ENCODE data around the gene UNC13D. TPM values are rescaled to one million over a fixed set of nuclear protein-coding genes. Genes with fewer than 3 reads are reported as not detected.
A peak's percentile ranks its signal among the peaks of the same experiment; 100 is the strongest.
"Not testable (repeated sequence)": the region's sequence is repeated elsewhere in the genome, so short reads cannot be mapped to it uniquely, and the experiment has no call there.

UNC13D gene
- total RNA-seq, 1 experiment from 2014 or later = 7.2 TPM

DNA sequence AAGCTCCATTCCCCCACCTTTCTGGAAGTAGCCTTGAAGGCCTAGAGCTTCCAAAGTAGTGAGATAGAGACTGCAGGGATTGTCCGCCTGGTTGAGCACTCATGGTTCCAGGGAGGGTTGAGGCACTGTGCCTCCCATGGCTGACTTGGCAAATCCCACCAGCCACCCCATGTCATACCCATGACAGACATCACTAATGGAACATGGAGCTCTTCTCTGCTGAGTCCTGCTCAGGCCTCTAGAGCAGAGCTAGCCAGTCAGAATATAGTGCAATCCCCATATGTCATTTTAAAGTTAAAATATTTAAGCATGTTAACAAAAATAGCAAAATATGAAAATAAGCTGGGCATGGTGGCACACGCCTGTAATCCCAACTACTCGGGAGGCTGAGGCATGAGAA is 28.8 kb downstream of the UNC13D start:
- DNase-seq = no peak
- Histone ChIP-seq H3K4me3 (ENCODE audit: insufficient read depth, low read depth, low read length) (no peak overlapping the region), H3K27me3 (ENCODE audit: control insufficient read depth, insufficient read depth, low read length) (no peaks in the 10 kb centered on the region), H3K36me3 (replicated peaks; ENCODE audit: control insufficient read depth, insufficient read depth, low read length) (peaks cover 46% of the 10 kb centered on the region)

- no peaks in the 10 kb centered on the region for H3K27me3 ChIP-seq (ENCODE audit: control insufficient read depth, insufficient read depth, low read length)
- no peak overlapping the region for H3K4me3 ChIP-seq (ENCODE audit: insufficient read depth, low read depth, low read length)
- DNase-seq = peak; percentile 38
- H3K36me3 ChIP-seq (replicated peaks; ENCODE audit: control insufficient read depth, insufficient read depth, low read length) = peaks cover 42% of the 10 kb centered on the region
These were observed 29.3 kb downstream of the UNC13D start for GRCh38 chr17:75814900-75815373.

DNA sequence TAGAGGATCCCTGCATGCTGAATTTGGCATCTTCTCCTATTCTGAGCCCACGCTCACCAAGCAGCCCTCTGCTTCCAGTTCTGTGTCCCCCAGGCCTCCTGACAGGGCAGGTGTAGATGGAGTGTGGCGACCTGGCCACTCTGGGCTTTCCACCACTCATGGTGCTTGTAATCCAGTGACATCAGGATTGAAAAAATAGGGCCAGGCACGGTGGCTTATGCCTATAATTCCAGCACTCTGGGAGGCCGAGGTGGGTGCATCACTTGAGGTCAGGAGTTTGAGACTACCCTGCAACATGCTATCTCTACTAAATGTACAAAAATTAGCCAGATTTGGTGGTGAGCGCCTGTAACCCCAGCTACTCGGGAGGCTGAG is 30.2 kb downstream of the UNC13D start:
- H3K27me3 ChIP-seq (ENCODE audit: control insufficient read depth, insufficient read depth, low read length) = no peaks in the 10 kb centered on the region
- no peak for DNase-seq
- no peak overlapping the region for H3K4me3 ChIP-seq (ENCODE audit: insufficient read depth, low read depth, low read length)
- peaks cover 38% of the 10 kb centered on the region for H3K36me3 ChIP-seq (replicated peaks; ENCODE audit: control insufficient read depth, insufficient read depth, low read length)

- Histone ChIP-seq H3K27me3 (ENCODE audit: control insufficient read depth, insufficient read depth, low read length) (no peaks in the 10 kb centered on the region), H3K4me3 (ENCODE audit: insufficient read depth, low read depth, low read length) (no peak overlapping the region), H3K36me3 (replicated peaks; ENCODE audit: control insufficient read depth, insufficient read depth, low read length) (peaks cover 31% of the 10 kb centered on the region)
- peak; percentile 25 for DNase-seq
These were observed 30.9 kb downstream of the UNC13D start for GRCh38 chr17:75813081-75814020.

- Histone ChIP-seq H3K36me3 (replicated peaks; ENCODE audit: control insufficient read depth, insufficient read depth, low read length) (peaks cover 28% of the 10 kb centered on the region), H3K4me3 (ENCODE audit: insufficient read depth, low read depth, low read length) (no peak overlapping the region)
- peak; percentile 24 for DNase-seq
These were observed 31.8 kb downstream of the UNC13D start for GRCh38 chr17:75812096-75813013.

GRCh38 chr17:75811174-75811573 is 33.0 kb downstream of the UNC13D start:
- no peak for DNase-seq
- H3K27me3 ChIP-seq (ENCODE audit: control insufficient read depth, insufficient read depth, low read length) = no peaks in the 10 kb centered on the region
- H3K36me3 ChIP-seq (replicated peaks; ENCODE audit: control insufficient read depth, insufficient read depth, low read length) = peaks cover 25% of the 10 kb centered on the region
- no peak overlapping the region for H3K4me3 ChIP-seq (ENCODE audit: insufficient read depth, low read depth, low read length)

More at GRCh38 chr17:75812096-75813013, 31.8 kb downstream of the UNC13D start:
- no peaks in the 10 kb centered on the region for H3K27me3 ChIP-seq (ENCODE audit: control insufficient read depth, insufficient read depth, low read length)

GRCh38 chr17:75810756-75811155 is 33.4 kb downstream of the UNC13D start:
- not testable (repeated sequence) for DNase-seq; H3K27me3 ChIP-seq (ENCODE audit: control insufficient read depth, insufficient read depth, low read length); H3K4me3 ChIP-seq (ENCODE audit: insufficient read depth, low read depth, low read length)
- peaks cover 23% of the 10 kb centered on the region for H3K36me3 ChIP-seq (replicated peaks; ENCODE audit: control insufficient read depth, insufficient read depth, low read length)

- Histone ChIP-seq H3K4me3 (ENCODE audit: insufficient read depth, low read depth, low read length) (no peak overlapping the region), H3K36me3 (replicated peaks; ENCODE audit: control insufficient read depth, insufficient read depth, low read length) (peaks cover 22% of the 10 kb centered on the region), H3K27me3 (ENCODE audit: control insufficient read depth, insufficient read depth, low read length) (no peaks in the 10 kb centered on the region)
- DNase-seq = no peak
These were observed 34.0 kb downstream of the UNC13D start for GRCh38 chr17:75810216-75810615.

GRCh38 chr17:75809631-75810111 is 34.5 kb downstream of the UNC13D start:
- H3K4me3 ChIP-seq (ENCODE audit: insufficient read depth, low read depth, low read length) = no peak overlapping the region
- no peaks in the 10 kb centered on the region for H3K27me3 ChIP-seq (ENCODE audit: control insufficient read depth, insufficient read depth, low read length)
- no peak for DNase-seq
- H3K36me3 ChIP-seq (replicated peaks; ENCODE audit: control insufficient read depth, insufficient read depth, low read length) = peaks cover 20% of the 10 kb centered on the region

GRCh38 chr17:75808905-75809621 is 35.1 kb downstream of the UNC13D start:
- Histone ChIP-seq H3K4me3 (ENCODE audit: insufficient read depth, low read depth, low read length) (no peak overlapping the region), H3K27me3 (ENCODE audit: control insufficient read depth, insufficient read depth, low read length) (no peaks in the 10 kb centered on the region), H3K36me3 (replicated peaks; ENCODE audit: control insufficient read depth, insufficient read depth, low read length) (peaks cover 19% of the 10 kb centered on the region)
- DNase-seq = peak; percentile 30

DNA sequence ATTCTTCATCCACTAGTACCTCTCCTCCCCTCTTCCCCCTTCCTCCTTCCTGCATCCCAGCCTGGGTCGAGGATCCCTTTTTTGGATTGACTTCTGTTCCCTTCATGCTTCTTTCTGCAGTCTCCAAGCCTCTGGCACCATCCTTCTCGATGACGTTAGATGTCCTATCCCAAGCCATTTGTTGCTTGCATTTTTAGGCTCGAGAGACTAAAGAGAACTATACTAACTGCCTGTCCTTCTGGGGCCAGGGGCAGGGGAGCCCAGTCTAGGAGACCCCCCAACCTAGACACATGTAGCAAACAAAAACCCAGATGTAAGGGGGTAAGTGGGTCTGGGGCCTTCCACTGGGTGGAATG is 35.7 kb downstream of the UNC13D start:
- Histone ChIP-seq H3K27me3 (ENCODE audit: control insufficient read depth, insufficient read depth, low read length) (no peaks in the 10 kb centered on the region), H3K36me3 (replicated peaks; ENCODE audit: control insufficient read depth, insufficient read depth, low read length) (peaks cover 17% of the 10 kb centered on the region), H3K4me3 (ENCODE audit: insufficient read depth, low read depth, low read length) (no peak overlapping the region)
- DNase-seq = no peak

DNA sequence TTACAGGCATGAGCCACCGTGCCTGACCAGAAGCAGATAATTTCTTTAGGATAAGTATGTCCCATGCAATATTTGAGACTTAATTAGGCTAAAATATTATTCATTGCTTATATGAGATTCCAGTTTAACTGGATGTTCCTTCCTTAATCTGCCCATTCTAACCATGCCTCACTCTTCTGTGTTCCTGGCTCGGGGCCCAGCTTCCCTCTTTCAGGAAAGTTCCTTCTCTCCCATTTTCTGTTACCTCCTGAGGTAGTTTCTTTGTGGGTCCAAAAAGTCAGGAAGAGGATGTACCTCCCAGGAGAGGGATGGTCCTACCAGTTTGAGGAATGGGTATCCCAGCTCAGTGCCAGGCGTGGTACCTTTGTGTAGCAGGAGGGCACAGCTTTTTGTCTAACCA is 36.3 kb downstream of the UNC13D start:
- Histone ChIP-seq H3K4me3 (ENCODE audit: insufficient read depth, low read depth, low read length) (no peak overlapping the region), H3K27me3 (ENCODE audit: control insufficient read depth, insufficient read depth, low read length) (no peaks in the 10 kb centered on the region), H3K36me3 (replicated peaks; ENCODE audit: control insufficient read depth, insufficient read depth, low read length) (peaks cover 14% of the 10 kb centered on the region)
- DNase-seq = no peak

DNA sequence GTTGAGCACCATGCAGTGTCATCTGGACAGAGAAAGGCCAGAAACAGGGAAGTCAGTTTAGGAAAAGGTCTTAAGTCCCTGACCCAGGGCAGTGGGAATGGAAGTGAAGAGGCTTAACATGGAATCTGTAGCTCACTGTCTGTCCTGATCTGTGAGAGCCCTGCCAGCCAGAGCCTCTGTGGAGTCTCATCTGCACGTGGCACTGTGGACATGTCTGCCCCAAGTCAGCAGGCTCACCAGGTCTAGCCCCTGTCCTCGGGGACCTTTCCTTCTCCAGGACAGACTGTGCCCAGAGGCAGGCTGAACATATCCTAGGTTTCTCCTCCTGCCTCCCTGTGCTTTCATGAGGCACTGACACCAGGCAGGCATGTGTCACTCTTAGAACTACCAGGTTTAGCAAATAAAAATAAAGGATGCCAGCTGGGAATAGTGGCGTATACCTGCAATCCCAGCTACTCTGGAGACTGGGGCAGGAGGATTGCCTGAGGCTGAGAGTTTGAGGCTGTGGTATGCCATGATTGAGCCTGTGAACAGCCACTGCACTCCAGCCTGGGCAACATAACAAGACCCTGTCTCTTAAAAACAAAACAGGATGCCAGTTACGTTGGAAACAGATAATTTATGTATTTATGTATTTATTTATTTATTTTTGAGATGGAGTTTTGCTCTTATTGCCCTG is 37.2 kb downstream of the UNC13D start:
- DNase-seq = no peak
- peaks cover 5% of the 10 kb centered on the region for H3K36me3 ChIP-seq (replicated peaks; ENCODE audit: control insufficient read depth, insufficient read depth, low read length)
- H3K27me3 ChIP-seq (ENCODE audit: control insufficient read depth, insufficient read depth, low read length) = no peaks in the 10 kb centered on the region
- H3K4me3 ChIP-seq (ENCODE audit: insufficient read depth, low read depth, low read length) = no peak overlapping the region

DNA sequence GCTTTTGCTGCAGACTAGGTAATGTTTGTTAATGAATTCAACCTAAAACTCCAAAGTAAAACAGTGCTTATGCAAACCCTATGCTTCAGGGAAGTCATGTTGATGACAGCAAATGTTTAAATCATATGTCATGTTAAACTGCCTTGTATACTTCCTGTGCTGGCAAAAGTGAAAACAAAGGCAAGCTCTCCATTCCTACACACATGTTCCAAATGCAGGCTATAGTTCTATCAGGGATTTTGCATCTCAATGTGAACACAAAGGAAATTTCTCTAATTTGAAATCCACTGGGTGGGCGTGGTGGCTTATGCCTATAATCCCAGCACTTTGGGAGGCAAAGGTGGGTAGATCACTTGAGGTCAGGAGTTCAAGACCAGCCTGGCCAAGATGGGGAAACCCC is 40.3 kb downstream of the UNC13D start:
- no peak overlapping the region for H3K4me3 ChIP-seq (ENCODE audit: insufficient read depth, low read depth, low read length)
- peaks cover 2% of the 10 kb centered on the region for H3K36me3 ChIP-seq (replicated peaks; ENCODE audit: control insufficient read depth, insufficient read depth, low read length)
- no peaks in the 10 kb centered on the region for H3K27me3 ChIP-seq (ENCODE audit: control insufficient read depth, insufficient read depth, low read length)
- no peak for DNase-seq
